NCI-H1105 (cell line): ENCODE measurements around the gene LHCGR.
"Not testable (repeated sequence)": the region's sequence is repeated elsewhere in the genome, so short reads cannot be mapped to it uniquely, and the experiment has no call there.

Source experiments
- DNase-seq: peaks from one replicate; lab custom pipeline; 2025; lab: John Stamatoyannopoulos, UW

The LHCGR gene

DNA sequence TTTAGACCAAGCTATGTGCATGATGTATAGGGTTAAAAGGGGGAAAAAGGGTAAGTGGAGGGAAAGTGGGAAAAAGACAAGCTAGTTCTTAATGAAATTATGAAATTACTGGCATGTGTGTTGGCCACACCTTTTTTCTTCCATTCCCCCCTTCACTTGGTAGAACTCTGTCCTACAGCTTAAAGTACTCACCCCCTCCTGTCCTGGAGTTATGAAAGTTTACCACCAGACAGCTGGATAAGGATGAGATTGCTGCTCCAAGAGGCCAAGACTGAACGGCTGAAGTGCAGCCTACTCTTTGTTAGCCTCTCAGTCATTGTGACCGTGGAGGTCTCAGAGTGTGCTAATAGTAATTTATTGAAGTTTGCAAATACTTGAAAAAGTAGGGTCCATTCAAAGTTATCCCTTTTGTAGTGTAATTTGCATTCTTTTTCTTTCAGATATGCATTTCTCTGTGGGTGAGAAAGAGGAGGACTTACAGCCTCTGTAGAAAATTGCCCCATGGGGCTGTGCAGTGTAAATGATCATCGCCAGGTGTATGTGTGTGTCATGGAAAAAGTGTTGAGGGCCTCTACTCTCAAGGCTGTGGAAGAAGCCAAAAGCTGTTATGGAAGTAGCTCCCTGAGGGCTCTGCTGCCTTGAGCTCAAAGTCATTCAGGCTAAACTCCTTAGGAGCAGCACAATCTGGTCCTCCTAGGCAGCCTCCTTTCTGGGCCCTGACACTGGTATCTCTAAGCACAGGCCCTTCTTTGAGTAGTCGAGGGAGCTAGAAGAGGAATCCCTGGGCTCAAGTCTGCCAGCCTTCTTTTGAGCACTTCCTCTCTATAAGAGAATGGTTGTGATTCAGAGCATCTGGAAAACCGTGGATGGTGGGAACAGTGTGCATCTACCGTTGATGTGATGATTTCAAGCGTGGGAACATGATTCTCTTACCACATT lies 46.2 kb downstream of the LHCGR start:
- no peak for DNase-seq

DNA sequence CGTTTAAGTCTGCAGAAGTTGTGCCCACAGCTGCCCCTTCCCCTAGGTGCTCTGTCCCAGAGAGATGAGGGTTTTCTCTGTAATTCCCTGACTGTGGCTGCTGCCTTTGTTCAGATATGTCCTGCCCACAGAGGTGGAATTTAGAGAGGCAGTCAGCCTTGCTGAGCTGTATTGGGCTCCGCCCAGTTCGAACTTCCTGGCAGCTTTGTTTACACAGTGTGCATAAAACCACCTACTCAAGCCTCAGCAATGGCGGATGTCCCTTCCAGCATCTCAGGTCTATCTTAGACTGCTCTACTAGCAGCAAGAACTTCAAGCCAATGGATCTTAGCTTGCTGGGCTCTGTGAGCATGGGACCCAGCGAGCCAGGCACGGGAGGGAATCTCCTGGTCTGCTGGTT lies 48.1 kb downstream of the LHCGR start:
- no peak for DNase-seq

DNA sequence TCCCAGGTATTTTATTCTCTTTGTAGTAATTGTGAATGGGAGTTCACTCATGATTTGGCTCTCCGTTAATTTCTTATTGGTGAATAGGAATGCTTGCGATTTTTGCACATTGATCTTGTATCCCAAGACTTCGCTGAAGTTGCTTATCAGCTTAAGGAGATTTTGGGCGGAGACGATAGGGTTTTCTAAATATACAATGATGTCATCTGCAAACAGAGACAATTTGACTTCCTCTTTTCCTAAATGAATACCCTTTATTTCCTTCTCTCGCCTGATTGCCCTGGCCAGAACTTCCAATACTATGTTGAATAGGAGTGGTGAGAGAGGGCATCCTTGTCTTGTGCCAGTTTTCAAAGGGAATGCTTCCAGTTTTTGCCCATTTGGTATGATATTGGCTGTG lies 51.9 kb downstream of the LHCGR start:
- not testable (repeated sequence) for DNase-seq

DNA sequence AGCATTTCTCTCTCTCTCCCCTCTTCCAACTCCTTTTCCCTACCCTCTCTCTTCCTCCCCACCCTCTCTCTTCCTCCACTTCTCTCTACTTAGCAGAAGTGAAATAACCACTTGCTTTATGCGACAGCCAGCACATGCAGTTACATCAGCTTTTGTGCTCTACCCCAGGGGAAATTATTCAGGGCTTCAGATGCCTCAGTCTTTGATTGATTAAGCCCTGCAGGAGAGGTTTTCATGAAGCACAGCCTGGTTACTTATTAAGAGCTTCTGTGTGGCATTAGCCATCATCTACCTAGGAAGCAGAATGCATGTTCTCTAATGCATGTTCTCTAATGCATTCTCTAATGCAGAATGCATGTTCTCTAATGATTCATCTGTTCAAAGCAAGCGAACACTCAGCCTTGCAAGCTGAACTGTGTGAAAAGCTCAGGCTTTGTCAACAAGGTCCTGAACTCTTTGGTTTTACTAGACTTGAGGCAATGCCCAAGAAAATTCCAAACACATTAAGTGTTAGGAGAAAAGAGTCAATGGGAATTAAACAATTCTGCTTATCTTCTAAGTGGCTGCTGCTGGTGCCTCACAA lies 56.1 kb downstream of the LHCGR start:
- DNase-seq, result no peak

DNA sequence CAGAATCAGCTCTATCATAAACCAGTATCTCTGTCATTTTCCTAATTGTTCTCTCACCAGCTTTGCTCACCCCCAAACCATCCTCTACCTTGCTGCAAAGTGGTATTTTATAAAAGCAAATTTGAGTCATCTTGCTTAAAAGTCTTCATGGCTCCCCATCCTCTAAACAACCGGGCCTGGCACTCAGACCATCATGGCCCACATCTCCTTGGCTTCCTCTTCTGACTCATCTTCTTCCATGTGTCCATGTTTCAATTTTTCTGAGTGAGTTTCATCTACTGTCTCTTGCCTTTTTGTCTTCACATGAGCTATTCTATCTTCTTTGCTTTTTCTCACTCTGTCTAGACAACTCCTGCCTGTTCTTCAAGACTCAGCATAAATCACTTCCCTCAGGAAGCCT lies 58.6 kb downstream of the LHCGR start:
- no peak for DNase-seq

DNA sequence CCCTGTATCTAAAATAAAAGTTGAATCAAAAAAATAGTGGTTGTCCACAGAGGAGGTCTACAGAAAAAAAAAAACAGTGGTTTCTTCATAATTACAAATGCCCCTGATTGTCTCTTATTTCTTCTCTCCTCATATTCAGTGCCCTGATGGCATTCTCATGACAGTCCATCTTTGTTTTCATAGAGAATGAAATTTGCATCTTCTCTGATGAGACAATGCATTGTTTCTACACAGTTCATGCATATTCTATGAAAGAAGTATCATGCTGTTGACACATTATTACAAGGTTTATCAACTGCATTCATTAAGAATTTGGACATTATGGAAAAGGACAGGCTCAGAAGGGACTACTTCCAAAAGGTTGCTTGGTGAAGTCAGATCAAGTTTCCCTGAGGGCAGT lies 59.5 kb downstream of the LHCGR start:
- no peak for DNase-seq

DNA sequence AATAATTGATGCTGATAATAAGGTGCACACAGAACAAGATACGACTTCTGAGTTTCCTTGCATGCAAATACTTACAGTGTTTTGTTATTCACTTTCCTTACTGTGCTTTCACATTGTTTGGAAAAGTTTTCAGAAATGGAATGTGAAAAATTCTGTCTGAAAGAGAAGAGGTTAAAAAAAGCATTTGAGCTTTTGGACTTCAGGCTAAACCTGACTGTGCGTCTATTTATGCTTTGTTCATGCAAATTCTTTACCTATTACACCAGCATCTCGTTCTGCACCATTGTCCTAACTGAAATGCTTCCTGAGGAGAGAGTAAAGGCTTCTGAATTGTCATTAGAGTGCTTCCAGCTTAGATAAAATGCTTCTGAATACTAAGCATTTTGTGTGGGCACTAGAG lies 61.4 kb downstream of the LHCGR start:
- DNase-seq, result no peak

DNA sequence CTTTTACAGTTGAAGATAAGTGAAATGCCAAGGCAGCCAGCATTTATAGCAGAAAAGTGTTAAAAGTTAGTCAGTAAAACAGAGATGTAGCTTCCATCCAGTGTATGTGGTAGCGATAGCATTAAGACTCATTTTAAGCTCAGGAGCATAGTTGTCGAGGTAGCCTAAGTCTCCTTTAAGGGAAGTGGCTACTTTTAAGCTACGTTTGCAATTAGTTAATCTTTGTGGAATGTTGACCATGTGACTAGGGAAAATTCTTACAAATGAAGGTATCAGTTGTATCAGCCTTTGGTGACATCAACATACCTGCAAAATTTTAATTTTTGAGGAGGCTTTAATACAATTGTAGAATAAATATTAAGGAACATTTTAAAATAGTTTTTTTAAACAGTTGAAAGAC lies 61.9 kb downstream of the LHCGR start:
- no peak for DNase-seq

DNA sequence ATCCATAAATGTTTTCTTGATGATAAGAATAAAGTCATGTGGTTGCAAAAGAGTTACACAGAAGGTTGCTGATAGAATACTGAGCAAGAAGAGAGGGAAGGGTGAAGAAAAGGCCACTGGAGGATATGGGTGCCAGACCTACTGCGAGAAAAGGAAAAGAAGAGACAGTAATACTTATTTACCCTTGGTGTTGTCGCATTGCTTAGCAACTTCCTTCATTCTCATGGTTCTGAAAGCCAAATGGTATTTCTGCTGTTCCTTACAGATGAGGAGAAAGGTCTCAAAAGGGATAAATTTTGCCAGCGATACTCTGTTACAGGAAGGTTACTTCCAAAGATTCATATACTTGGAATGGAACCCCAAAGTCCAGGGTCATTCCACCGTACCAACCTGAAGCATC lies 62.5 kb downstream of the LHCGR start:
- DNase-seq, result no peak

DNA sequence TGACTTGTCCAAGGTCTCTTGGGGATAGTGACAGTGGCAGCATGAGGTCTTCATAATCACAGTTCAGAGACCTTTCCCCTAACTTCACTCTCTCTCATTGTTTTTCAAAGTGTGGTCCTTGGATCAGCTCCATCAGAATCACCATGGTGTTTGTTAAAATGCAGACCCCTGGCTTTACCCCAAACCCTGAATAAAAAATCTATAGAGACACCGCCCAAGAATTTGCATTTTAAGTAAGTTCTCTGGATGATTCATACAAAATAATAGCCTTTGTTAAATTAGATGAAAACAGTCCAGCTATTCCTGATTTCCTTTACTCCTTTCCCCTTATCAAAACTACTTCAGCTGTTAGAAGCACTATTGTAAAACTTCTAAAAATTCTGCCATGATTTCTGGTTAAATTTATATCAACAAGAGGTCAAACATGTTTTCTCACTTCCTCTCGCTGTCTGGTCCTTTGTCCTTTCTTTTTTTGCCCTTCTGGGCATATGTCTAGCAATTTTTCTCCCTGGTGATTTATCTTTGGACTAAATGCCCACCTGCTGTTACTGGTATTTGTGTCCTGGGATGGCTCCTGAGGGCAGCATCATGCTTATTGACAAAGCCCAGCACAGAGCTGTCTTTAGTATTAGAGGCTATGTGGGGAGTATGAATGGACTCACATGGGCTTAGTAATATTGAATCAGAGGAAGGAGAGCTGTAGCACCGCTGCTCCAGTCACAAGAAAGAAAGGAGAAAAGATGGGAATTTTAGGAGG lies 63.4 kb downstream of the LHCGR start:
- no peak for DNase-seq

DNA sequence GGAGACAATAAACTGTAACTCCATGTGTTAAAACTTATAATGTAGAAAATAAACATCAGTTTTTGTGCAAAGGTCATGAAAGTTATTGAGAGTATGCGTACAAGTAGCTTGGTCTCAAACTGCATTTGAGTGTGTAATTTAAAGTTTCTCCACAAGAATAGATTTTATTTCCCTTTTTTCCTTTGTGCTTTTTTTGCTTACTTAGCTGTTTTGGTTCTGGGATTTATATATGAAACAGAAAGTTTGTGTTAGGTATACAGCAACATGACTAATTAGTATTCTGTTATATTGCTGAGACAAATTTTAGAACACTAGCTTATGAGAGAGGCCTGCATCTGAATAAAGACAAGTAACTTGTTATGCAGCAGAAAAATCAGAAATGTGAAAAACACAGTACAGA lies 70.4 kb downstream of the LHCGR start:
- no peak for DNase-seq

DNA sequence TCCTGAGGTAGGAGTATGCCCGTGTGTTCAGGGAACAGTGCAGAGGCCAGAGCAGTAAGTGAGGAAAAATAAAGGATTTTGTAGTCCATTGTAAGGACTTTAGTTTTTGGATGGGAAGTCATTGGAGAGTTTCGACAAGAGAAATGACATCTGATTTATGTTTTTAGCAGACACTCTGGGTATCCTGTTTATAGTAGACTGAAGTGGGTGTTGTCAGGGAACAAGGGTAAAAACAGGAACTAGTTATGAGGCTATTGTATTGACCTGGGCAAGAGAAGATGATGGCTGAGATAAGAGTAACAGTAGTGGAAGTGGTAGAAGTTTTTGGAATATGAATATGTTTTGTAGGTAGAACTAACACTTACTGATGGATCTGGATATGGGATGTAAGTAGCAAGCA lies 78.1 kb downstream of the LHCGR start:
- no peak for DNase-seq

DNA sequence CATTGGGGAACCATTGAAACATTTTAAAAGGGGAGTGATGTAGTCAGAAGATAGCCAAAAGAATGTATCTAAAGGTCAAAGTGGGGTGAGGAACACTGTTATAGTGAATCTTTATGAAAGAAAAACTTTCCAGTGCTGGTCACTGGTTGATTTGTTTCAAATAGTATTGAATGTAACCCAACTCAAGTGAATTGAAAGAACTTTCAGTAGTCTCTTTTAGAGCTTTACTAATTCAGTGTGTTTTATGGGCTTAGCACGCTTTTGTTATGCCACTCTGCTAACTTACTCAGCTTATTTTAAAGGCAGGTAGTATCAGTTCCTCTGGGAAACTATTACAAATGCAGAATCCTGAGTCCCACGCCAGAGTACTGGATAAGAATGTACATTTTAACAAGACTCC lies 80.6 kb downstream of the LHCGR start:
- DNase-seq, result no peak

DNA sequence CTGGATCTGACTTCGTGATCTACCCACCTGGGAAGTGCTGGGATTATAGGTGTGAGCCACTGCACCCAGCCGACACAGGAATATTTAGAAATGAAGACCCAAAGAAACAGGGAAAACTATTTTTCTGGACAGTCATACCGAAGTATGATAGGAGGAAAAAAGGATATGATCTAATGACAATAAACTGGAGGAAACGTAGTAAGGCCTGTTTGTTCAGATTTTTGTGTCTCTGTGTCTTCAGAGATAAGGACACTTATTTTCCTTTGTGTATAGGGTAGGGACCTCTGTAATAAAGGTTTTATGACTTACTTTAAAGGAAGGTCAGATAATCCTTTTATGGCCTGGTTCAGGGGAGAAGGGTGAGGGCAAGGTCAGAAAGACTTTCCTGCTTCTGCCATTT lies 81.9 kb downstream of the LHCGR start:
- no peak for DNase-seq

DNA sequence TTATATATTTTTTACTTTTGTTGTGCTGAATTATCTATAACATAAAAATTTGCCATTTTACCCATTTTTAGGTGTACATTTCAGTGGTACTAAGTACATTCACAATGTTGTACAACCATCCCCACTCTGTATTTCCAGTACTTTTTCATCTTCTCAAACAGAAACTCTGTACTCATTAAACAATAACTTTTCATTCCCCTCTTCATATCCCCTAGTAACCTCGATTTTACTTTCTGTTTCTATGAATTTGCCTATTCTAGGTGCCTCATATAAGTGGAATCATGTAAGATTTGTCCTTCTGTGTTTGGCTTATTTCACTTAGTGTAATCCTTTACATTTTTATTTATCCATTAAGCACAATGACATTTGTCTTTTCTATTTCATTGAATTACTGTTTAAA lies 86.5 kb downstream of the LHCGR start:
- DNase-seq, result no peak

DNA sequence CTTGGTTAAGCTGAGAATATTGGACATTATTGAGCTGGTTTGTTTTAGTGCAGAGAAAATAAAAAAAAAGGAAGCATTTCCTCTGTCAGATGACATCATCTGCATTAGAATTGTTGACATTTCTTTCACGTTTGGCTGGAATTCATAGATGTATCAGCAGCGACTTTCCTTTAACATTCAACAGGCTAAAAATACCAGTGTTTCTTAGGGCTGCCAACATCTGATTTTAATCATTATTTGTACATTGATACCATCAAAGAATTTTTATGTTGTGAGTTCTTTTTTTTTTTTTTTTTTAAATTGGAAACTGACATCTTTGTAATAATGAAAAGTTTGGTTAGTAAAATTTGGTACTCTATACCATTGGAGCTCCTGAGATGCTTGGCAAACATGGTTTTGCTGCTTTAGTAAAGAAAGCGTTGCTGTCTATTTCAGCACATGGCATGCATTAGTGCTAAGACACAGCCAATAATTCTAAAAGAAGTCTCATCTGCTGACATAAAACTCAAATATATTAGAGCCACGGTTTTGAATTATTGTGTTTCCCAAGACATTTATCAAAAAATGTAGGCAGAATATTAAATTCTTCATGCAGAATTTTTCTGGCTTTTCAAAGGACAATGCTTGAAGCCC lies 104.2 kb downstream of the LHCGR start:
- no peak for DNase-seq

DNA sequence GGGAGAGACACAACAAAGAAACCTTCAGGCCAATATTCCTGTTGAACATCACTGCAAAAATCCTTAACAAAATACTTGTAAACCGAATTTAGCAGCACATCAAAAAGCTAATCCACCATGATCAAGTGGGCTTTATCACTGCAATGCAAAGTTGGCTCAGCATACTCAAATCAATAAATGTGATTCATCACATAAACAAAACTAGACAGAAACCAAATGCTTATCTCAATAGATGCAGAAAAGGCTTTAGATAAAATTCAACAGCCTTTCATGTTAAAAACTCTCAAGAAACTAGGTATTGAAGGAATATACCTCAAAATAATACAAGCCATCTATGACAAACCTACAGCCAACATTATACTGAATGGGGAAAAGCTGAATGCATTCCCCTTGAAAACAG lies 117.3 kb downstream of the LHCGR start:
- DNase-seq, result no peak
